IPS DF 6.9 (cell line): ENCODE results near the gene NCKAP5.

Experiments used
- DNase-seq: peaks from one replicate; pipeline ENCODE4 v3.0.0-alpha.2; 2013; ENCODE audit warnings: low read depth, low spot score
- H3K27ac ChIP-seq: one replicate; pipeline ENCODE4 v1.5.1; 2013; ENCODE audit warnings: low read length, control low read depth
- H3K27me3 ChIP-seq: 2 replicates; pipeline ENCODE4 v1.6.1; 2013; ENCODE audit warnings: mild to moderate bottlenecking, low read length; ENCODE audit not compliant: control insufficient read depth, insufficient read depth
- H3K36me3 ChIP-seq: 2 replicates; pipeline ENCODE4 v1.6.1; 2013; ENCODE audit warnings: low read length; ENCODE audit not compliant: control insufficient read depth, insufficient read depth
- H3K4me1 ChIP-seq: 2 replicates; pipeline ENCODE4 v1.6.1; 2013; ENCODE audit warnings: low read length; ENCODE audit not compliant: control insufficient read depth, insufficient read depth
- H3K4me3 ChIP-seq: 2 replicates; pipeline ENCODE4 v1.5.1; 2013; ENCODE audit warnings: mild to moderate bottlenecking, low read length
- H3K9me3 ChIP-seq: 2 replicates; pipeline ENCODE4 v1.6.1; 2013; ENCODE audit warnings: low read length, inconsistent platforms; ENCODE audit not compliant: control insufficient read depth, insufficient read depth
- WGBS: extraction: QIAGEN DNeasy Blood & Tissue Kit; methylation state at CpG from one replicate; pipeline ENCODE4 v1.1.7; 2013; ENCODE audit warnings: mixed read lengths, missing lambda C conversion rate; ENCODE audit not compliant: insufficient read length, insufficient coverage; 5-methylcytosine and 5-hydroxymethylcytosine counted together

NCKAP5 gene

GRCh38 chr2:132740081-132740720, 828.1 kb downstream of the NCKAP5 start:
- H3K4me3 ChIP-seq = no peak overlapping the region
- no peak for DNase-seq
- no peaks in the 10 kb centered on the region for H3K27me3 ChIP-seq
- no peaks in the 10 kb centered on the region for H3K4me1 ChIP-seq
- H3K9me3 ChIP-seq = no peaks in the 10 kb centered on the region
- no peaks in the 10 kb centered on the region for H3K36me3 ChIP-seq
- no peak overlapping the region for H3K27ac ChIP-seq

- WGBS = no CpG with 5 or more reads among the region's 1 CpG
- H3K27me3 ChIP-seq = no peaks in the 10 kb centered on the region
These were observed 830.0 kb downstream of the NCKAP5 start for GRCh38 chr2:132738223-132738622.

GRCh38 chr2:132736059-132736458, 832.2 kb downstream of the NCKAP5 start:
- Histone ChIP-seq H3K4me3 (no peak overlapping the region), H3K27me3 (no peaks in the 10 kb centered on the region), H3K9me3 (no peaks in the 10 kb centered on the region), H3K4me1 (no peaks in the 10 kb centered on the region), H3K36me3 (no peaks in the 10 kb centered on the region), H3K27ac (no peak overlapping the region)
- no CpG with 5 or more reads among the region's 1 CpG for WGBS
- DNase-seq = no peak

More at GRCh38 chr2:132738223-132738622, 830.0 kb downstream of the NCKAP5 start:
- Histone ChIP-seq H3K9me3 (no peaks in the 10 kb centered on the region), H3K4me1 (no peaks in the 10 kb centered on the region), H3K36me3 (no peaks in the 10 kb centered on the region), H3K4me3 (no peak overlapping the region), H3K27ac (no peak overlapping the region)
- no peak for DNase-seq

GRCh38 chr2:132734961-132735360, 833.3 kb downstream of the NCKAP5 start:
- Histone ChIP-seq H3K36me3 (no peaks in the 10 kb centered on the region), H3K4me1 (no peaks in the 10 kb centered on the region), H3K27ac (no peak overlapping the region), H3K9me3 (no peaks in the 10 kb centered on the region), H3K27me3 (no peaks in the 10 kb centered on the region), H3K4me3 (no peak overlapping the region)
- WGBS = no CpG with 5 or more reads among the region's 3 CpGs
- DNase-seq = no peak

- no CpG with 5 or more reads among the region's 6 CpGs for WGBS
- H3K4me3 ChIP-seq = no peak overlapping the region
- no peak for DNase-seq
These were observed 835.2 kb downstream of the NCKAP5 start for GRCh38 chr2:132733094-132733493.

GRCh38 chr2:132732694-132733093, 835.6 kb downstream of the NCKAP5 start:
- Histone ChIP-seq H3K4me3 (no peak overlapping the region), H3K4me1 (no peaks in the 10 kb centered on the region), H3K36me3 (no peaks in the 10 kb centered on the region), H3K9me3 (no peaks in the 10 kb centered on the region), H3K27me3 (no peaks in the 10 kb centered on the region), H3K27ac (no peak overlapping the region)
- no CpG with 5 or more reads among the region's 6 CpGs for WGBS
- no peak for DNase-seq

More at GRCh38 chr2:132733094-132733493, 835.2 kb downstream of the NCKAP5 start:
- H3K9me3 ChIP-seq = no peaks in the 10 kb centered on the region
- no peaks in the 10 kb centered on the region for H3K36me3 ChIP-seq
- H3K27me3 ChIP-seq = no peaks in the 10 kb centered on the region
- no peaks in the 10 kb centered on the region for H3K4me1 ChIP-seq
- no peak overlapping the region for H3K27ac ChIP-seq

- no CpG with 5 or more reads among the region's 5 CpGs for WGBS
- Histone ChIP-seq H3K36me3 (no peaks in the 10 kb centered on the region), H3K4me3 (no peak overlapping the region), H3K4me1 (no peaks in the 10 kb centered on the region), H3K27me3 (no peaks in the 10 kb centered on the region), H3K9me3 (no peaks in the 10 kb centered on the region), H3K27ac (no peak overlapping the region)
- no peak for DNase-seq
These were observed 836.8 kb downstream of the NCKAP5 start for GRCh38 chr2:132731441-132731840.

GRCh38 chr2:132730611-132731010, 837.7 kb downstream of the NCKAP5 start:
- Histone ChIP-seq H3K9me3 (no peaks in the 10 kb centered on the region), H3K27ac (no peak overlapping the region), H3K36me3 (no peaks in the 10 kb centered on the region), H3K27me3 (no peaks in the 10 kb centered on the region), H3K4me3 (no peak overlapping the region), H3K4me1 (no peaks in the 10 kb centered on the region)
- WGBS = no CpG with 5 or more reads among the region's 6 CpGs
- no peak for DNase-seq

GRCh38 chr2:132729522-132729921, 838.7 kb downstream of the NCKAP5 start:
- no peak overlapping the region for H3K27ac ChIP-seq
- H3K36me3 ChIP-seq = no peaks in the 10 kb centered on the region
- no peak overlapping the region for H3K4me3 ChIP-seq
- no peaks in the 10 kb centered on the region for H3K9me3 ChIP-seq
- no peaks in the 10 kb centered on the region for H3K27me3 ChIP-seq
- H3K4me1 ChIP-seq = no peaks in the 10 kb centered on the region
- DNase-seq = no peak

- Histone ChIP-seq H3K4me3 (no peak overlapping the region), H3K36me3 (no peaks in the 10 kb centered on the region), H3K27me3 (no peaks in the 10 kb centered on the region), H3K9me3 (no peaks in the 10 kb centered on the region), H3K27ac (no peak overlapping the region), H3K4me1 (no peaks in the 10 kb centered on the region)
- DNase-seq = no peak
- no CpG with 5 or more reads among the region's 4 CpGs for whole genome bisulfite sequencing
These were observed 842.1 kb downstream of the NCKAP5 start for GRCh38 chr2:132726155-132726554.

GRCh38 chr2:132725748-132726147, 842.5 kb downstream of the NCKAP5 start:
- WGBS = no CpG with 5 or more reads among the region's 9 CpGs
- no peaks in the 10 kb centered on the region for H3K4me1 ChIP-seq
- H3K36me3 ChIP-seq = no peaks in the 10 kb centered on the region
- H3K9me3 ChIP-seq = no peaks in the 10 kb centered on the region
- no peaks in the 10 kb centered on the region for H3K27me3 ChIP-seq
- no peak for DNase-seq
- no peak overlapping the region for H3K27ac ChIP-seq
- H3K4me3 ChIP-seq = no peak overlapping the region
